Prostate gland (tissue), 2 donors: ENCODE data around the gene ARL8A. TPM values are rescaled to one million over a fixed set of nuclear protein-coding genes. Genes with fewer than 3 reads are reported as not detected.
A peak's percentile ranks its signal among the peaks of the same experiment; 100 is the strongest.

Source experiments
- DNase-seq: peaks from one replicate; pipeline ENCODE4 v3.0.0-alpha.2; 2019; ENCODE audit warnings: low spot score
- H3K27ac ChIP-seq, 2 donors: fragments of 200-600 bp; sonication (generic); 2 replicates each; pipeline ENCODE4 v1.5.1; 2017 to 2019
- H3K27me3 ChIP-seq: fragments of 200-600 bp; sonication (generic); replicated peaks from 2 replicates; pipeline ENCODE4 v1.5.1; 2019; ENCODE audit not compliant: insufficient read depth
- H3K36me3 ChIP-seq, 2 donors: fragments of 200-600 bp; sonication (generic); 1 replicate in 1 of 2; 2 replicates in 1 of 2; pipeline versions ENCODE4 v1.5.1 to v1.8.1; 2017 to 2019
- H3K4me1 ChIP-seq: fragments of 200-600 bp; sonication (generic); replicated peaks from 2 replicates; pipeline ENCODE4 v1.5.1; 2019
- H3K4me3 ChIP-seq, 2 donors: fragments of 200-600 bp; sonication (generic); 2 replicates each; pipeline ENCODE4 v1.5.1; 2017 to 2019
- H3K9me3 ChIP-seq: fragments of 200-600 bp; sonication (generic); 2 replicates; pipeline ENCODE4 v1.5.1; 2017
- POLR2A ChIP-seq: fragments of 450-650 bp; IDR thresholded peaks from one replicate; pipeline ENCODE4 v1.6.1; 2016; ENCODE audit warnings: antibody characterized with exemption, mild to moderate bottlenecking
- POLR2AphosphoS5 ChIP-seq: sonication (generic); formaldehyde crosslinking; IDR thresholded peaks from one replicate; pipeline ENCODE4 v1.6.1; 2017; ENCODE audit warnings: antibody characterized with exemption
- whole genome bisulfite sequencing: methylation state at CpG from one replicate; pipeline ENCODE4 v1.1.5; 2018; 5-methylcytosine and 5-hydroxymethylcytosine counted together
- intact Hi-C: fragments of 100-400 bp; cut with DNase I; formaldehyde crosslinking; loops from one replicate; pipeline ENCODE4 v1.14.2; 2022
- total RNA-seq, 2 donors: library from RNA; depleted of rRNA; stranded (reverse); fragments of >200 nt; gene quantifications; one replicate each; pipeline ENCODE4 v1.1.0, GENCODE V29; 2016
- TF ChIP-seq, protein P1 (sequence below), 4 experiments: fragments of 200-600 bp in 2 of 4; fragments of 450-650 bp in 2 of 4; sonication (generic) in 2 of 4; IDR thresholded peaks; 1 replicate in 3 of 4; 2 replicates in 1 of 4; pipeline ENCODE4 v1.5.1; 2016 to 2019; ENCODE audit warnings: antibody characterized with exemption in 4 of 4, mild to moderate bottlenecking in 2 of 4, moderate library complexity in 2 of 4

ARL8A gene
- total RNA-seq, 2 donors from 2014 or later = 39.9 to 102 TPM

DNA sequence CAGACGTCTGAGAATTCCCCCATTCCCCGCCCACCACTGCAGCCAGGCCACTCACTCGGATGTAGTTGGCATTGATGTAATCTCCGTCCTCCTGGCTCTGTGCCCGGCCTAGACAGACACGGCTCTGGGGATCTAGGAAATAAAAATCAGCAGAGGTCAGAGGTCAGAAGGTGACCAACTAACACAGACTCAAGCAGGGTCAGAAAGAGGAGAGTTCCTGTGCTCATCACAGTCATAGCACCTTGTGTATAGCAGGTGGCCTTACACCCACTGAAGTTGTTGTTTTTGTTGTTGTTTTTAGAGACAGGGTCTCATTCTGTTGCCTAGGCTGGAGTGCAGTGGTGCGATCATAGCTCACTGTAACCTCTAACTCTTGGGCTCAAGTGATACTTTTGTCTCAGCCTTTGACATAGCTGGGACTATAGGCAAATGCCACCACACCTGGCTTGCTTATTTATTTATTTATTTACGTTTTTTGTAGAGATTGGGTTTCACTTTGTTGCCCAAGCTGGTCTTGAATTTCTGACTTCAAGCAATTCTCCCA, 11.0 kb upstream of the ARL8A start:
- 30% methylated on average over 8 of the region's 8 CpGs for WGBS
- Histone ChIP-seq H3K9me3 (no peaks in the 10 kb centered on the region), H3K36me3 (no peaks in the 10 kb centered on the region), H3K4me3 (no peak overlapping the region), H3K4me1 (no peaks in the 10 kb centered on the region), H3K27ac (no peak overlapping the region), H3K27me3 (no peaks in the 10 kb centered on the region)
- intact Hi-C loops = no loop called here
- TF ChIP-seq, protein P1, sequence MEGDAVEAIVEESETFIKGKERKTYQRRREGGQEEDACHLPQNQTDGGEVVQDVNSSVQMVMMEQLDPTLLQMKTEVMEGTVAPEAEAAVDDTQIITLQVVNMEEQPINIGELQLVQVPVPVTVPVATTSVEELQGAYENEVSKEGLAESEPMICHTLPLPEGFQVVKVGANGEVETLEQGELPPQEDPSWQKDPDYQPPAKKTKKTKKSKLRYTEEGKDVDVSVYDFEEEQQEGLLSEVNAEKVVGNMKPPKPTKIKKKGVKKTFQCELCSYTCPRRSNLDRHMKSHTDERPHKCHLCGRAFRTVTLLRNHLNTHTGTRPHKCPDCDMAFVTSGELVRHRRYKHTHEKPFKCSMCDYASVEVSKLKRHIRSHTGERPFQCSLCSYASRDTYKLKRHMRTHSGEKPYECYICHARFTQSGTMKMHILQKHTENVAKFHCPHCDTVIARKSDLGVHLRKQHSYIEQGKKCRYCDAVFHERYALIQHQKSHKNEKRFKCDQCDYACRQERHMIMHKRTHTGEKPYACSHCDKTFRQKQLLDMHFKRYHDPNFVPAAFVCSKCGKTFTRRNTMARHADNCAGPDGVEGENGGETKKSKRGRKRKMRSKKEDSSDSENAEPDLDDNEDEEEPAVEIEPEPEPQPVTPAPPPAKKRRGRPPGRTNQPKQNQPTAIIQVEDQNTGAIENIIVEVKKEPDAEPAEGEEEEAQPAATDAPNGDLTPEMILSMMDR (IDR thresholded peaks at IDR 0.05) = no peak
- TF ChIP-seq POLR2AphosphoS5 (no peak), POLR2A (no peak)
- DNase-seq = no peak

DNA sequence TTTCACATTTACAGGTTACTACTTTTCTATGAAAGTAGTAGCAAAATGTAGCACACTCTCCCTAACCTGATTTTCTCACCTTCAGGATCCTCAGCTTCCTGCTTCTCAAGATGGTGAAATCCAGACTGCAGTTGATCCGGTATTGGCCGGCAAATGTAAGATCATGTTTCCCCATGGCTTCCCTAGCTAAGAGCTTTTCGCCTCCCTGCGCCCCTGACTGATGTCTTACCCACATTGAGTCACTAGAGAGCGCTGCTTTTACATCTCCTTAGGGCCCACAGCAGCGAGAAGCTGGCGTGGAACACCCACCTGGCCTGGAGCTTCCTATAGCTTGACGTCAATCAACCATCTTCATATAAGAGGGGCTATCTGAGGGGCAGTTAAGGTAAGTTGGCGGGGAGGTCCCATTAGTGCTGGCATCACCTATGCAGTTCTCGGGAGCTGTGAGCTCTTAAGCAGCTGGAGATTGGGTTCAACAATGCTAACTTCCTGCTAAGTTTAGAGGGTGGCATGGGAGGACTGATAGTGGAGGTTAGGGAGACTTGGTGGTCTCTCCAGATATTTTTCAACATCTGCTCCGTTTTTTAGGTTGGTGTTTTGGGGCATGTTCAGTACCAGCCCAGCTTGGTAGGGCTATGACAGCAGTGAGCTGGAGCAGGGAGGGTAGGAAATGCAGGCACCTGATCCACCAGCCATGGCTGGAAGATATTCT, 10.4 kb upstream of the ARL8A start:
- Histone ChIP-seq H3K27me3 (no peaks in the 10 kb centered on the region), H3K4me1 (no peaks in the 10 kb centered on the region), H3K36me3 (no peaks in the 10 kb centered on the region), H3K4me3 (no peak overlapping the region), H3K9me3 (no peaks in the 10 kb centered on the region), H3K27ac (no peak overlapping the region)
- intact Hi-C loops = no loop called here
- TF ChIP-seq, protein P1 (IDR thresholded peaks at IDR 0.05) = peak in 2 of 4 experiments; percentile 20 to 31
- TF ChIP-seq POLR2A = no peak
- WGBS = 40% methylated on average over 11 of the region's 11 CpGs
- DNase-seq = no peak

DNA sequence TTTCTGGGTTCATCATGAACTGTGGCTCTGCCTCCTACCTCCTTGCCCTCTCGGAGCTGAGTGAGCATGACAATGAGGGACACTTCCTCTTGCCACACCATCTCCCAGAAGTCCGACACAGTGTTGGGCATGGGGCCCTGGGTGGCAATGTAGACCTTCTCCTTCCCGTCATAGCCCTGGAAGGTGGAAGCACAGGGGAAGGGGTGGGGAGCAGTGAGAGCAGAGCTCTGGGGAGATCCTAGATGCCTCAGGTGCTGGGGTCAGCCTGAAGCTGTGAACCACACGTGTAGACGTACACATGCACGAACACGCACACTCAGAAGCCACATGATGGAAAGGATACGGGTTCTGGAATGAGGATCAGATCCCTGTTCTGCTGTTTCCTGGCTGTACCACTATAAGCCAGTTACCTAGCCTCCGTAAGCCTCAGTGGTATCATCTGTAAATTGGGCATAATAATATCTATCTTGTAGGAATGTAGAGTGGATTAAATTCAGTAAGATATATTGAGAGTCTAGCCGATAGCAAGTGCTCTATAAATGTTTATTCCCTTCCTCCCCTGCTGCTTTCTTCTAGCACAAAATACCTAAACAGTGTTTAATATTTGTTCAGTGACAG, 9.7 kb upstream of the ARL8A start:
- H3K4me1 ChIP-seq = no peaks in the 10 kb centered on the region

DNA sequence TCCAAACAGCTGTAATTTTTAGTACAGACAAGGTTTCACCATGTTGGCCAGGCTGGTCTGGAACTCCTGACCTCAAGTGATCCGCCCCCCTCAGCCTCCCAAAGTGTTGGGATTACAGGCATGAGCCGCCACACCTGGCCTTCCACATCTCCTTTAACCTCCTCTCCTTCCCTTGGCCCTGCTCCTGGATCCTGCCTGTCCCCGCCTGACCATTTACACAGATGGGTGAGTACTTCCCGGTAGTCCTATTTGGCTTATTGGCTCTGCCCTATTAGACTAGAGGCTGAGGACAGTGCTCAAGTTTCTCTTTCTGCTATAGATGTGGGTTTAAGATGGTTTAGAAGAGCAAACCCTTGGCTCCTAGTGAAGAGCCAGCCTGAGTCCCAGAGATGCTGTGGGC, 8.7 kb upstream of the ARL8A start:
- Histone ChIP-seq H3K27me3 (no peaks in the 10 kb centered on the region), H3K4me3 (no peak overlapping the region), H3K27ac (no peak overlapping the region), H3K36me3 (no peaks in the 10 kb centered on the region), H3K4me1 (no peaks in the 10 kb centered on the region), H3K9me3 (no peaks in the 10 kb centered on the region)
- TF ChIP-seq, protein P1 (IDR thresholded peaks at IDR 0.05) = no peak
- no peak for TF ChIP-seq POLR2AphosphoS5
- no peak for TF ChIP-seq POLR2A
- intact Hi-C loops = no loop called here
- no peak for DNase-seq
- WGBS = 86% methylated on average over 4 of the region's 4 CpGs

More for the DNA sequence above, 9.7 kb upstream of the ARL8A start:
- DNase-seq = no peak
- Histone ChIP-seq H3K4me3 (no peak overlapping the region), H3K36me3 (no peaks in the 10 kb centered on the region), H3K27ac (no peak overlapping the region), H3K9me3 (no peaks in the 10 kb centered on the region), H3K27me3 (no peaks in the 10 kb centered on the region)
- no peak for TF ChIP-seq POLR2AphosphoS5
- TF ChIP-seq, protein P1 (IDR thresholded peaks at IDR 0.05) = no peak
- TF ChIP-seq POLR2A = no peak
- 88% methylated on average over 10 of the region's 10 CpGs for WGBS
- intact Hi-C loops = no loop called here
